Type B pancreatic cell (in vitro differentiated cells): Measurements from ENCODE around the gene TOMT. TPM values are rescaled to one million over a fixed set of nuclear protein-coding genes. Genes with fewer than 3 reads are reported as not detected.

Experiments
- DNase-seq: peaks from one replicate; pipeline ENCODE4 v3.0.0; 2021; ENCODE audit warnings: mixed read lengths; ENCODE audit not compliant: unreplicated experiment; ENCODE audit errors: extremely low spot score
- H3K27ac Mint-ChIP-seq: 2 replicates; pipeline ENCODE4 v1.8.0; 2021; ENCODE audit warnings: mild to moderate bottlenecking, mixed read lengths
- H3K27me3 Mint-ChIP-seq: 2 replicates; pipeline ENCODE4 v1.8.0; 2021; ENCODE audit warnings: mixed read lengths
- H3K36me3 Mint-ChIP-seq: 2 replicates; pipeline ENCODE4 v1.8.0; 2021; ENCODE audit warnings: mixed read lengths
- H3K4me1 Mint-ChIP-seq: one replicate; pipeline ENCODE4 v1.8.0; 2021; ENCODE audit warnings: mixed read lengths; ENCODE audit not compliant: unreplicated experiment
- H3K4me3 Mint-ChIP-seq: 2 replicates; pipeline ENCODE4 v1.8.0; 2021; ENCODE audit warnings: mild to moderate bottlenecking, mixed read lengths
- H3K9me3 Mint-ChIP-seq: 2 replicates; pipeline ENCODE4 v1.8.0; 2021; ENCODE audit warnings: mixed read lengths
- total RNA-seq: library from RNA; stranded (reverse); gene quantifications from 2 replicates; pipeline ENCODE4 v1.2.1, GENCODE V29; 2021; ENCODE audit warnings: low replicate concordance
- TF ChIP-seq, protein P1 (sequence below): fragments of 200-600 bp; sonication (generic); conservative IDR thresholded peaks from 2 replicates; pipeline ENCODE4 v1.5.0; 2021; ENCODE audit warnings: antibody characterized with exemption, mild to moderate bottlenecking

TOMT gene
- total RNA-seq, 1 donor from 2014 or later = not detected

DNA sequence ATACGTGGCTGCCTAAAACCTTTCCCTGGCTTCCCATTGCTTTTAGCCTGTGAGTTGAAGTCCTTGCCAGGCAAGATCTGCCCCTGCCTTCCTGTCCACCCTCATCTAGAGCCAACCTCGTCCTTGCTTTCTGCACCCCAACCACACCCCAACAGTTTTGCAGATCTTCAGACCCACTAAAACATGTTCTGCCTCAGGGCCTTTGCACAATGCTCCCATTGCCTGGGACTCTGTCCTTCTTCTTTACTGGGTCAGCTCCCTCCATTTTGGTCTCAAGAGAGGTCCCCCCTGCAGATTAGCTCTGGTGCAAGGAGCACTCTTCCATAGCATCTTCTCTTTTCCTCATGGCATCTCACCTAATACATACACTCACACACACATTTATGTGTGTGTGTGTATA, 15.2 kb downstream of the TOMT start:
- no peaks in the 10 kb centered on the region for H3K9me3 Mint-ChIP-seq
- H3K27ac Mint-ChIP-seq = no peak overlapping the region
- TF ChIP-seq, protein P1, sequence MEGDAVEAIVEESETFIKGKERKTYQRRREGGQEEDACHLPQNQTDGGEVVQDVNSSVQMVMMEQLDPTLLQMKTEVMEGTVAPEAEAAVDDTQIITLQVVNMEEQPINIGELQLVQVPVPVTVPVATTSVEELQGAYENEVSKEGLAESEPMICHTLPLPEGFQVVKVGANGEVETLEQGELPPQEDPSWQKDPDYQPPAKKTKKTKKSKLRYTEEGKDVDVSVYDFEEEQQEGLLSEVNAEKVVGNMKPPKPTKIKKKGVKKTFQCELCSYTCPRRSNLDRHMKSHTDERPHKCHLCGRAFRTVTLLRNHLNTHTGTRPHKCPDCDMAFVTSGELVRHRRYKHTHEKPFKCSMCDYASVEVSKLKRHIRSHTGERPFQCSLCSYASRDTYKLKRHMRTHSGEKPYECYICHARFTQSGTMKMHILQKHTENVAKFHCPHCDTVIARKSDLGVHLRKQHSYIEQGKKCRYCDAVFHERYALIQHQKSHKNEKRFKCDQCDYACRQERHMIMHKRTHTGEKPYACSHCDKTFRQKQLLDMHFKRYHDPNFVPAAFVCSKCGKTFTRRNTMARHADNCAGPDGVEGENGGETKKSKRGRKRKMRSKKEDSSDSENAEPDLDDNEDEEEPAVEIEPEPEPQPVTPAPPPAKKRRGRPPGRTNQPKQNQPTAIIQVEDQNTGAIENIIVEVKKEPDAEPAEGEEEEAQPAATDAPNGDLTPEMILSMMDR = no peak
- H3K4me1 Mint-ChIP-seq = peaks cover 10% of the 10 kb centered on the region
- no peaks in the 10 kb centered on the region for H3K27me3 Mint-ChIP-seq
- no peak overlapping the region for H3K4me3 Mint-ChIP-seq
- no peaks in the 10 kb centered on the region for H3K36me3 Mint-ChIP-seq
- DNase-seq = no peak

DNA sequence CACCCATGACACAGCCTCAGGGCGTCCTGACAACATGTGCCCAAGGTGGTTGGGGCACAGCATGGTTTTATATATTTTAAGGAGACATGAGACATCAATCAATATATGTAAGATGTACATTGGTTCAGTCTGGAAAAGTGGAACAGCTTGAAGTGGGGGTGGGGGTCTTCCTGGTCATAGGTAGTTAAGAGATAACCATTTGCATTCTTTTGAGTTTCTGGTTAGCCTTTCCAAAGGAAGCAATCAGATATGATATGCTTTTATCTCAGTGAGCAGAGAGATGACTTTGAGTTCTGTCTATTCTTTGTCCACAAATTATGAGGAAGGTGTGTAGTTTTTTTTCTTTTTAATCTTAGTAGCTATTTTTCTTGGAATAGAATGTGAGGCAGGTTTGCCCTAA, 16.9 kb downstream of the TOMT start:
- Mint-ChIP-seq H3K4me3 (no peak overlapping the region), H3K4me1 (peaks cover 10% of the 10 kb centered on the region), H3K36me3 (no peaks in the 10 kb centered on the region), H3K27ac (no peak overlapping the region), H3K27me3 (no peaks in the 10 kb centered on the region), H3K9me3 (no peaks in the 10 kb centered on the region)
- TF ChIP-seq, protein P1 = no peak
- DNase-seq = no peak

DNA sequence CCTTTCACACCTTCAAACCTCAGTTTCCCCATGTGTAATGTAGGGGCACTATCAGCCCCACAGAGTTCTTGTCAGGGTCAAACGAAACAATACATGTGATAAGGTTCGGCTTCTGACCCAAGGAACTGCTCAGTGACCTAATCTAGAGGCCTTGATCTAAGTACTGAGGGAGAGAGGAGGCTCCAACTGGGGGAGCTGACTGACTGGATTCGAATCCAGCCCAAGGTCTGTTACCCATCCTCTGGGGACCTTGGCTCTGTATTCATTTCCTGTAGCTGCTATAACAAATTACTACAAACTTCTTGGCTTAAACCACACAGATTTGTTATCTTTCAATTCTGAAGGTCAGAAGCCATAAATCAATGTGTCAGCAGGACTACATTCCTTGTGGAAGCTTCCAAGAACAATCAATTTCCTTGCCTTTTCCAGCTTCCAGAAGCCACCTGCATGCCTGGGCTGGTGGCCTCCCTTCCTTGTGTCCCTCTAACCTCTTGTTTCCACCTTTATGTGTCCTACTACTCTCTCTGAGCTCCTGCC, 17.5 kb downstream of the TOMT start:
- Mint-ChIP-seq H3K36me3 (no peaks in the 10 kb centered on the region), H3K4me1 (peaks cover 9% of the 10 kb centered on the region), H3K9me3 (no peaks in the 10 kb centered on the region), H3K27ac (no peak overlapping the region), H3K4me3 (no peak overlapping the region), H3K27me3 (no peaks in the 10 kb centered on the region)
- DNase-seq = no peak
- TF ChIP-seq, protein P1 = no peak

DNA sequence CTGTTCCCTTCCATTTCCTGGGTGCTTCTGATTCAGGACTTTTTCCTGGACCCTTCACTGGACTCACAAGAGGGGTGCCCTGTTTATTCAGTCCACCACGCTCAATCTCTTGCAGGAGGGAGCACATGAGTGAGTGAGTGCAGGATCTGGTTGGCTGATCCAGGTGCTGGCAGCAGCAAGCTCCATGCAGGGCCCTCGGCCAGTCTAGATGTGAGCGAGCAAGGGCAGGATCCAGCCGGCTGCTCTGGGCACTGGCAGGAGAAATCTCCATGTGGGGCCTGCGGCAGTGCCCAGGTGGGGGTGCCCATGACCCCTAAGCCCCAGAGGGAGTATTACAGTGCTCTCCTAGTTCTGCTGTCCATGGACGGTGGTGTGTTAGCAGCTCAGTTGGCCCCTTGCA, 18.3 kb downstream of the TOMT start:
- TF ChIP-seq, protein P1 = no peak
- DNase-seq = no peak
- no peaks in the 10 kb centered on the region for H3K9me3 Mint-ChIP-seq
- H3K27me3 Mint-ChIP-seq = peaks cover 1% of the 10 kb centered on the region
- H3K4me3 Mint-ChIP-seq = no peak overlapping the region
- H3K36me3 Mint-ChIP-seq = no peaks in the 10 kb centered on the region
- no peak overlapping the region for H3K27ac Mint-ChIP-seq
- H3K4me1 Mint-ChIP-seq = peaks cover under 1% of the 10 kb centered on the region

DNA sequence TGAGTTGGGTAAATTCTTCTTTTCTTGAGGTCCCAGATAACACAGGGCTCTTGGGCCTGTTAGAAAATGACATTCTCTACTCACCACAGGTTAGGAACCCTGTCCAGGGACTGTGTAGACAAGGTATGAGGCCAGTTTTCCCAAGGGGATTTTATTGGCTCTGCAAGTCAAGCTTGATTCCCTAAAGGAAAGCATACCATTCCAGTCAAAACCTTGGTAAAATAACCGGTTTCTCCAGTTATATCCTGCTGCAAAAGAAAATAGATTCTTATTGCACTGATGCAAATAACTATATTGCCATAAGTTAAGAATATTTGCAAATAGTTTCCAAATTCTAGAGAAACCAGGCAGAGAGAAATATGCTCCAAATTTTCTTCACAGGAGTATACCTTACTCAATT, 20.2 kb downstream of the TOMT start:
- no peak overlapping the region for H3K4me3 Mint-ChIP-seq
- TF ChIP-seq, protein P1 = no peak
- H3K27ac Mint-ChIP-seq = no peak overlapping the region
- H3K27me3 Mint-ChIP-seq = peaks cover 4% of the 10 kb centered on the region
- H3K4me1 Mint-ChIP-seq = no peaks in the 10 kb centered on the region
- H3K36me3 Mint-ChIP-seq = no peaks in the 10 kb centered on the region
- no peaks in the 10 kb centered on the region for H3K9me3 Mint-ChIP-seq
- no peak for DNase-seq

DNA sequence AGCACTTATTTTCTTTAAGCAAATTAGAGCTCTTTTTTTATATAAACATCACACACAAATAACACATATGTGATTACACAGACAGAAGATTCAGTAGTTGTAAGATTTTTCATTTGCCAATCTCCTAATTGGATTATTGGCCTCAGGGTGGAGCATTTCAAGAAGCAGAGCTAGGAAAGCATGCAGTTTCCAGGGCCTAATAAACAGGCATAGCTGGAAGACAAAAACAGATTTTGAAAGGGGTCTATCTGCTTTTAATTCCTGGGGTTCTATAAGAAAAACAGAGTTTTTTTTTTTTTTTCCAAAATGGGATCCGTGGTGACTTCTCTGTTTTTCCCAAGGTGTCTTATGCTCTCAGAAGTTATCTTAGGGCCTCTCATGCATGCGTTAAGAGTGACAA, 22.2 kb downstream of the TOMT start:
- H3K36me3 Mint-ChIP-seq = no peaks in the 10 kb centered on the region
- H3K4me1 Mint-ChIP-seq = no peaks in the 10 kb centered on the region
- H3K4me3 Mint-ChIP-seq = no peak overlapping the region
- H3K27ac Mint-ChIP-seq = no peak overlapping the region
- DNase-seq = no peak
- H3K9me3 Mint-ChIP-seq = no peaks in the 10 kb centered on the region
- TF ChIP-seq, protein P1 = no peak
- peaks cover 13% of the 10 kb centered on the region for H3K27me3 Mint-ChIP-seq
